ENCODE measurements around the gene HSD17B4.

HSD17B4 gene

GRCh38 chr5:119582987-119583386 lies 130.7 kb downstream of the HSD17B4 start:
- Mint-ChIP-seq H3K4me3 (no peak overlapping the region), H3K36me3 (no peaks in the 10 kb centered on the region), H3K9me3 (ENCODE audit: low read depth) (no peaks in the 10 kb centered on the region), H3K4me1 (ENCODE audit: low read depth) (no peaks in the 10 kb centered on the region), H3K27ac (no peak overlapping the region), H3K27me3 (peaks cover 4% of the 10 kb centered on the region)

GRCh38 chr5:119583684-119584083 lies 131.4 kb downstream of the HSD17B4 start:
- peaks cover 4% of the 10 kb centered on the region for H3K27me3 Mint-ChIP-seq
- H3K27ac Mint-ChIP-seq, result no peak overlapping the region
- no peak overlapping the region for H3K4me3 Mint-ChIP-seq
- H3K9me3 Mint-ChIP-seq (ENCODE audit: low read depth), result no peaks in the 10 kb centered on the region
- no peaks in the 10 kb centered on the region for H3K36me3 Mint-ChIP-seq
- H3K4me1 Mint-ChIP-seq (ENCODE audit: low read depth), result no peaks in the 10 kb centered on the region

All from activated naive CD8-positive, alpha-beta T cell (primary cell).